Measurements from ENCODE around the gene THRSP. TPM values are rescaled to one million over a fixed set of nuclear protein-coding genes. Genes with fewer than 3 reads are reported as not detected.

Gene THRSP
- total and polyA plus RNA-seq, 9 donors = 0.18 to 1.1 (median 0.40) TPM; not detected in 6

- H3K27me3 ChIP-seq = no peaks in the 10 kb centered on the region
These were observed 47.2 kb downstream of the THRSP start for GRCh38 chr11:78110830-78111229.

GRCh38 chr11:78111298-78111697, 47.6 kb downstream of the THRSP start:
- H3K4me3 ChIP-seq = no peak overlapping the region
- WGBS, 3 donors = 76 to 95% (median 91%) methylated on average over 2 of the region's 2 CpGs
- intact Hi-C loops (cut with DNase I) = no loop called here
- no peaks in the 10 kb centered on the region for H3K9me3 ChIP-seq
- TF ChIP-seq POLR2A (IDR thresholded peaks at IDR 0.05) (no peak), EP300 (IDR thresholded peaks at IDR 0.05) (no peak), CTCF (IDR thresholded peaks at IDR 0.05) (no peak)
- no peak for DNase-seq
- no peak overlapping the region for H3K27ac ChIP-seq
- no peaks in the 10 kb centered on the region for H3K4me1 ChIP-seq (ENCODE audit: insufficient read depth)
- no peaks in the 10 kb centered on the region for H3K36me3 ChIP-seq
- no peaks in the 10 kb centered on the region for H3K27me3 ChIP-seq

More at GRCh38 chr11:78110830-78111229, 47.2 kb downstream of the THRSP start:
- WGBS, 3 donors = 91 to 94% (median 91%) methylated on average over 2 of the region's 2 CpGs
- H3K4me1 ChIP-seq (ENCODE audit: insufficient read depth) = no peaks in the 10 kb centered on the region
- TF ChIP-seq POLR2A (IDR thresholded peaks at IDR 0.05) = no peak
- TF ChIP-seq EP300 (IDR thresholded peaks at IDR 0.05) = no peak
- H3K4me3 ChIP-seq = no peak overlapping the region
- H3K27ac ChIP-seq = no peak overlapping the region
- H3K9me3 ChIP-seq = no peaks in the 10 kb centered on the region
- no peaks in the 10 kb centered on the region for H3K36me3 ChIP-seq
- no peak for DNase-seq
- intact Hi-C loops (cut with DNase I) = no loop called here

- H3K27me3 ChIP-seq = no peaks in the 10 kb centered on the region
- 85 to 93% (median 93%) methylated on average over 6 of the region's 6 CpGs for WGBS, 3 donors
- no peak for DNase-seq
- no peak overlapping the region for H3K4me3 ChIP-seq
- no peak overlapping the region for H3K27ac ChIP-seq
- TF ChIP-seq EP300 (IDR thresholded peaks at IDR 0.05) (no peak), CTCF (IDR thresholded peaks at IDR 0.05) (no peak), POLR2A (IDR thresholded peaks at IDR 0.05) (no peak)
- intact Hi-C loops (cut with DNase I) = no loop called here
- H3K4me1 ChIP-seq (ENCODE audit: insufficient read depth) = no peaks in the 10 kb centered on the region
- no peaks in the 10 kb centered on the region for H3K36me3 ChIP-seq
- H3K9me3 ChIP-seq = no peaks in the 10 kb centered on the region
These were observed 49.1 kb downstream of the THRSP start for GRCh38 chr11:78112582-78113275.

Other genes starting within 250 kb of the THRSP start
- 10 to 100 TPM; 63.3 to 89.2 (median 76.6) TPM for gene RSF1, start 243.1 kb upstream of the THRSP start, total RNA-seq
- 10 to 100 TPM; 14.8 to 37.5 TPM for gene RSF1, start 243.1 kb upstream of the THRSP start, polyA plus RNA-seq
- gene AAMDC, start 242.7 kb upstream of the THRSP start, total RNA-seq = 10 to 100 TPM; 21.8 to 50.7 (median 38.9) TPM
- gene AAMDC, start 242.7 kb upstream of the THRSP start, polyA plus RNA-seq = 10 to 100 TPM; 77.2 to 77.6 TPM
- gene INTS4, start 69.2 kb upstream of the THRSP start, total RNA-seq = 10 to 100 TPM; 26.2 to 37.7 (median 30.5) TPM
- gene INTS4, start 69.2 kb upstream of the THRSP start, polyA plus RNA-seq = 10 to 100 TPM; 15.7 to 28.7 TPM
- gene KCTD14, start 40.6 kb upstream of the THRSP start, total RNA-seq = 1 to 10 TPM in 4 of 7 donors, under 1 TPM in 3; 0.24 to 5.2 (median 1.5) TPM
- gene KCTD14, start 40.6 kb upstream of the THRSP start, polyA plus RNA-seq = 1 to 10 TPM in 1 of 2 donors, under 1 TPM in 1; 0.73 to 2.7 TPM
- gene NDUFC2, start 16.0 kb downstream of the THRSP start, total RNA-seq = 100 to 1,000 TPM in 6 of 7 donors, 10 to 100 TPM in 1; 59.0 to 158 (median 127) TPM
- 100 to 1,000 TPM in 1 of 2 donors, 10 to 100 TPM in 1; 77.2 to 154 TPM for gene NDUFC2, start 16.0 kb downstream of the THRSP start, polyA plus RNA-seq
- gene ALG8, start 75.8 kb downstream of the THRSP start, total RNA-seq = 10 to 100 TPM; 22.6 to 40.7 (median 28.5) TPM
- gene ALG8, start 75.8 kb downstream of the THRSP start, polyA plus RNA-seq = 10 to 100 TPM; 20.1 to 57.8 TPM
- 10 to 100 TPM in 6 of 7 donors, 1 to 10 TPM in 1; 7.4 to 24.7 (median 14.1) TPM for gene KCTD21, start 124.8 kb downstream of the THRSP start, total RNA-seq
- gene KCTD21, start 124.8 kb downstream of the THRSP start, polyA plus RNA-seq = 10 to 100 TPM in 1 of 2 donors, 1 to 10 TPM in 1; 9.9 to 24.3 TPM
- 10 to 100 TPM in 4 of 7 donors, 1 to 10 TPM in 3; 8.0 to 18.6 (median 10.2) TPM for gene USP35, start 125.1 kb downstream of the THRSP start, total RNA-seq
- gene USP35, start 125.1 kb downstream of the THRSP start, polyA plus RNA-seq = 1 to 10 TPM; 9.1 to 9.2 TPM